ENCODE measurements around the gene PNKP.

PNKP gene

DNA sequence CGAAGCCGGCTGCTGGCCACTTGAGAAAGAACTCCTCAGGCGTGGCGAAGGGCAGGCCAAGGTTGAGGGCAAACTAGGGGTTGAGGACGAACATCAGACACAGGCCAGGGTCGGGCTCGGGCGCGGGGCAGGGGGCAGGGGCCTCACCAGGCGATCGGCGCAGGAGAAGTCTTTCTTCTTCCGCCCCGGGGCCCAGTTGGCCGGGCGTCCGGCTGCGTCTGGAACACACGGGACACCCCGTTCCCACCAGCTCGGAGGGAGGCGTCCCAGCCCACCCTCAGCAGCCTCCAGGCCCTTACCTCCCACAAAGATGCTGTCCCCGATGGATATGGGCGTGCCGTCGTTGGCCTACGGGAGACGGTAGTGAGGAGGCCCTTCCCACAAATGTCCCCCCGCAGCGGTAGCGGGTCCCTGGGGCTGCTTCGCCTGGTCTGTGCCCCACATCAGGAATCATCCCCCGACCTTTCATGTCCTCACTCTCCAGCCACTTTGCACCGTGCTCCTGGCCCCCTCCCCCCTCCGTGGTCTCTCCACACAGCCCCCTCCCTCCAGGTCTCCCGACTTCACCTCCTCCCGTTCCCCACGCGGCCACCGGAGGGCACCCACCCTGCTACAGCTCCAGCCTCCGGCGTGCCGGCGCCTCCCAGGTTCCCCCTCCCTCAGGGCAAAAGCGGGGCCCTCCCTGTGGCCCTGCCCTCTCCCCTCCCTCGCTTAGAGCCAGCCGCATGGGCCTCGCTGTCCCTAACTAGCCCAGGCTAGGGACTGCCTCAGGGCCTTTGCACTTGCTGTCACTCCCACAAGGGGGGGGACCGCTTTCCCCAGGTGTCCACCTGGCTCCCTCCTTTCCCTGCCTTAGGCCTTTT is 4.8 kb downstream of the PNKP start:
- peaks cover 11% of the 10 kb centered on the region for H3K36me3 Mint-ChIP-seq

DNA sequence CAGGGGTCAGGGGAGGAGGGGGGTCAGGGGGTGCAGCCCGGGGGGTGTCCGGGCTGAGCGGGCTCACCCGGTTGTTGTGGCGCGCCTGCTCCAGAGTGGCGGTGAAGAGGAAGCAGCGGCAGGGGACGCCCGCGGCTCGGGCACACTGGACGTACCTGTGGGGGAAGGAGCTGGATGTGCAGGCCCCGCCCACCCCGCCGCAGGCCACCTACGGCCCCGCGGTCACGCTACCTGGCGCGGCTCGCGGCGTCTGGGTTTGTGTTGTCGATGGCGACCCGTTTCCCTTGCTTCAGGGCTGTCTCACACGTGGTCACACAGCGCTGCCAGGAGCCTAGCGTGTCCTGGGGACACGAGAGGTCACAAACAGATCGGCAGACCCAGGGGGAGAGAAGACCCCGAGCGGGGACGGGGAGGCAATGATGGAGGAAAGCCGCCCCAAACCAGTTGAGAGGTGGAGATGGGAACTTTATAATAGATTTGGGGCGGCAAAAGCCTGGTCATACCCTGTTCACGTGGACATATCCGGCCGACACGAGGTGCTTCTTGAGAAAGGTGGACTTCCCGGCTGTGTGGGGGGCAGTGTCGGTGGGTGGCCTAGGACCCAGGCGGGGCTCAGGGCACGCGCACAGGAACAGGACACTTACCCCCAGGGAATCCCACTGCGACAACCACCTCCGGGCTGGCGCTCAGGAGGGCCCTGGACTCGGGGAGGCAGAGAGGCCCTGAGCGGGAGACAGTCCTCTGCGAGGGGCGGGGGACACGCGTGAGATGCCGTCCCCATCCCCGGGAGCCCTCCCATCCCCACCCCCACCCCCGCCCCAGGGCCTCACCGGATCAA is 5.6 kb downstream of the PNKP start:
- DNase-seq (ENCODE audit: low spot score in 2 of 2) (no peak), ATAC-seq (ENCODE audit: low read depth) (no peak)
- no peak overlapping the region for H3K27ac Mint-ChIP-seq
- peaks cover 11% of the 10 kb centered on the region for H3K36me3 Mint-ChIP-seq
- H3K4me3 Mint-ChIP-seq: no peak overlapping the region
- H3K9me3 Mint-ChIP-seq: no peaks in the 10 kb centered on the region
- peaks cover 15% of the 10 kb centered on the region for H3K4me1 Mint-ChIP-seq
- H3K27me3 Mint-ChIP-seq: no peaks in the 10 kb centered on the region

More for the DNA sequence above, 4.8 kb downstream of the PNKP start:
- Mint-ChIP-seq H3K27me3 (no peaks in the 10 kb centered on the region), H3K4me1 (peaks cover 18% of the 10 kb centered on the region), H3K4me3 (no peak overlapping the region), H3K27ac (no peak overlapping the region), H3K9me3 (no peaks in the 10 kb centered on the region)
- no peak for ATAC-seq (ENCODE audit: low read depth)
- no peak for DNase-seq (ENCODE audit: low spot score in 2 of 2)

DNA sequence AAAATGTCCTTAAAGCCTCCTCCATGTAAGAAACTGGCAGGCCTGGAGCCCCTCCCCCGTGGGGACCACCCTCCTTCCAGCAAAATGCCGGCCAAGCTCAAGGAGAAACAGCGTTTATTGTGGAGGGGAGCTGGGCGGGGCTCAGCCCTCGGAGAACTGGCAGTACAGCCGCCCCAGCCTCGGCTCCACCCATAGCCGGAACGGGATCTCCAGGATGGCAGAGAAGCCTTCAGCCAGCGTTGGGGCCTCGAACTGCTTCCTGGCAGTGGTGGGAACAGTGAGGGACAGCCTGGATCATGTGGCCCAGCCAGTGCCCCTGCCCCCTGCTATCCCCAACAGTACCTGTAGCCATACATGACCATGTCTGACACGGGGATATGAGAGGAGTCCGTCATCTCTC is 6.3 kb downstream of the PNKP start:
- Mint-ChIP-seq H3K36me3 (peaks cover 12% of the 10 kb centered on the region), H3K4me3 (no peak overlapping the region), H3K4me1 (peaks cover 9% of the 10 kb centered on the region), H3K27me3 (no peaks in the 10 kb centered on the region), H3K9me3 (no peaks in the 10 kb centered on the region), H3K27ac (no peak overlapping the region)
- no peak for ATAC-seq (ENCODE audit: low read depth)
- DNase-seq (ENCODE audit: low spot score in 2 of 2): no peak

DNA sequence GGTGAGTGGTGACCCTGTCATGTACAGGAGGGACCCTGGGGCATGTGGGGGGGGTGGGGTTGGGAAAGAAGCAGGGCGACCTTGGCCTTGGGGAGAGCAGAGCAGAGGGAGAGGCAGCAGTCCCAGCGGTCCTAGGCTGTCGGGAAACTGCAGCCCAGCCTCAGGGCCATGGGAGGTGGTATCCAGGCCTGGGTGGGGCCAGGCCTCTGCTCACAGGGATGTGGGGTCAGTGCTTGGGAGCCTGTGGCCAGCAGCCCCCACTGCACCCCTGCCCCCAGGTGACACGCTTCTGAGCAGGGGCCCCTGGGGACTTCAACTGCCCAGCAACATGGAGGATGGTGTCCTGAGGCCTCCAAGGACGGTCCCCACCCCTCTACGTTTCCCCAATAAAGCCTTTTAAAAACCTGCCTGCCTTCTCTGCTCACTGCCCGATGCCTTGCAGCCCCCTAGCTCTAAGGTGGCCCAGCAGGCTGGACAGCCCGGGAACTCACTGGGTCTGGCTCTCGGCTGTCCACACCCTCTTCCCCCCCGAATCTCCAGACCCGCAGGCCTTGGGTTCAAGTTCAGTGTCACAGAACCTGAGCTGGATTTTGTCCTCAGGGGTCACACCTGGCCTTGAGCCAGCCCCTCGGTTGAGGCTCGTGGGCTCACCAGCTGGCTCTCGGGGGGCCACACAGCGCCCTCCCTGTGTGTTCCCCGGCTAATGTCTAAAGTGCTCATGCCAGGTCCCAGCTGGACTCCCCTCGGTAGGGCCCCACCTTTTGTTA is 6.9 kb downstream of the PNKP start:
- no peak for ATAC-seq (ENCODE audit: low read depth)
- peaks cover 5% of the 10 kb centered on the region for H3K4me1 Mint-ChIP-seq
- H3K4me3 Mint-ChIP-seq: no peak overlapping the region
- no peaks in the 10 kb centered on the region for H3K9me3 Mint-ChIP-seq
- H3K36me3 Mint-ChIP-seq: peaks cover 13% of the 10 kb centered on the region
- no peak for DNase-seq (ENCODE audit: low spot score in 2 of 2)
- no peak overlapping the region for H3K27ac Mint-ChIP-seq
- no peaks in the 10 kb centered on the region for H3K27me3 Mint-ChIP-seq

DNA sequence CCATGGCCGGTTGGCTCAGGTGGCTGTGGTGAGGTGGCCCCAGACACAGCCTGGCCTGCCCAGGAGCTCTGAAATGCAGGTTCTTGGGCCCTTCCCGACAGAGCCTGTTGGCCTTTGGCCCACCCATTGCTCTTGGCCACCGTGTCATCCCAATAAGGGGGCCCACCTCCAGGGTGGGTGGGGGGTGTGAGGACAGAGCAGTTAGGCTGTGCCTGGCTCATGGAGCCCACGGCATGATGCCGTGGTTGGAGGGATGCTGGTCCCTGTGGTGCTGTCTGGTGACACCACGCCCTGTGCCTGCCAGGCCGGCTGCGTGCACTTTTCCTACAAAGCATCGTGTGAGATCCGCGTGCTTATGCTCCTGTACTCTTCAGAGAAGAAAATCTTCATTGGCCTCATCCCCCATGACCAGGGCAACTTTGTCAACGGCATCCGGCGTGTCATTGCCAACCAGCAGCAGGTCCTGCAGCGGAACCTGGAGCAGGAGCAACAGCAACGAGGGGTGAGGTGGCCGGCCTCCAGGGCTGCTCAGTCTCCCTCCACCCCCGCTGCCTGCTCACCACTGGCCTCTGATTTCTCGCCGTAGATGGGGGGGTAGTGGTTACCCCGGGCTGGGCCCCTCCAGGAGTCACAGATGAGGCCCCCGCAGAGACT is 7.6 kb downstream of the PNKP start:
- no peak overlapping the region for H3K27ac Mint-ChIP-seq
- H3K27me3 Mint-ChIP-seq: no peaks in the 10 kb centered on the region
- H3K36me3 Mint-ChIP-seq: peaks cover 12% of the 10 kb centered on the region
- DNase-seq (ENCODE audit: low spot score in 2 of 2) (no peak), ATAC-seq (ENCODE audit: low read depth) (peak; percentile 11)
- no peaks in the 10 kb centered on the region for H3K9me3 Mint-ChIP-seq
- H3K4me3 Mint-ChIP-seq: no peak overlapping the region
- H3K4me1 Mint-ChIP-seq: peaks cover 5% of the 10 kb centered on the region

DNA sequence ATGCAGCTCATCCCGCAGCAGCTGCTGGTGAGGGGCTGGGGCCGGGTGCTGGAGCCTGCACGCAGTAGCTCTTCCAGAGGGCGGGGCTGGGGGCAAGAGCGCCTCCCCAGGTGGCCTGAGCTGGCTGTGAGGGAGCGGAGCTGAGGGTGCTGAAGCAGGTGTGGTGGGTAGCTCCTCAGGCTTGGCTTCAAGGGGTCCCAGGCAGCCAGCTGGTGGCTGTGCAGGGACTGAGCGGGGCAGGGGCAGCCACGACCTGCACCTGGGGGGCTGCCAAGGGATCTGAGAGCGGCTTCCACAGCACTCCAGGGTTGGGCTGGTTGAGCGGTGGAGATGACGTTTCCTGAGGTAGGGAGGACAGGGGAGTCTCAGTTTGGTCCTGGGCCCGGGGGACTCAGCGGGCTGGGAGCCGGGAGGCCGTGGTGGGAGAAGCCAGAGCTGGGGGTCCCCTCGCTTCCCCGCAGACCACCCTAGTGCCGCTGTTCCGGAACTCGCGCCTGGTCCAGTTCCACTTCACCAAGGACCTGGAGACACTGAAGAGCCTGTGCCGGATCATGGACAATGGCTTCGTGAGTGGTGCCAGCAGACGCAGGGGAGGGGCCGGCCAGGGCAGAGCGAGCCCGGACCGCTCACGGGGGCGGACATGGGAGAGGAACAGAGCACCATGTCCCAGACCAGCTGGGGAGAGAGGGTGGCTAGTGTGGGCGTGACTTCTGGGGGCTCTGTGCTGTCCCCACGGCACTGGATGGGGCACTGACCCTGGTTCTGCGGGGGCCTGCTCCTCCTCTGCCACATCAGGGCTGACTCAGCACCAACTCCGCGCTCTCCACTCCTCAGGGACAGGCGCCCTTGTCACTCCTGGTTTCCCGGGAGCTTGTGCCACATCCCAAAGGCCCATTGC is 9.0 kb downstream of the PNKP start:
- Mint-ChIP-seq H3K36me3 (peaks cover 10% of the 10 kb centered on the region), H3K27ac (no peak overlapping the region), H3K9me3 (no peaks in the 10 kb centered on the region), H3K27me3 (no peaks in the 10 kb centered on the region), H3K4me3 (no peak overlapping the region), H3K4me1 (peaks cover 6% of the 10 kb centered on the region)
- DNase-seq (ENCODE audit: low spot score in 2 of 2) (no peak), ATAC-seq (ENCODE audit: low read depth) (no peak)

DNA sequence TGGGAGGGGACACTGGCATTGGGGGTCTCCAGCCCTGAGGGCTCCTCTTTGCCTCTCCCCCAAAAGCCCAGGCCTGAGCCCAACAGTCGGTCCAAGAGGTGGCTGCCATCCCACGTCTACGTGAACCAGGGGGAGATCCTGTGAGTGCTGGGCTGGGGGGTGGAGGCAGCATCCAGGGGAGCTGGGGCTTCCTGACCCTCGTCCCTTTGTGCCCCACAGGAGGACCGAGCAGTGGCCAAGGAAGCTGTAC is 9.6 kb downstream of the PNKP start:
- Mint-ChIP-seq H3K4me1 (peaks cover 3% of the 10 kb centered on the region), H3K36me3 (peaks cover 6% of the 10 kb centered on the region), H3K4me3 (no peak overlapping the region), H3K9me3 (no peaks in the 10 kb centered on the region), H3K27me3 (no peaks in the 10 kb centered on the region), H3K27ac (no peak overlapping the region)
- no peak for DNase-seq (ENCODE audit: low spot score in 2 of 2)
- no peak for ATAC-seq (ENCODE audit: low read depth)

DNA sequence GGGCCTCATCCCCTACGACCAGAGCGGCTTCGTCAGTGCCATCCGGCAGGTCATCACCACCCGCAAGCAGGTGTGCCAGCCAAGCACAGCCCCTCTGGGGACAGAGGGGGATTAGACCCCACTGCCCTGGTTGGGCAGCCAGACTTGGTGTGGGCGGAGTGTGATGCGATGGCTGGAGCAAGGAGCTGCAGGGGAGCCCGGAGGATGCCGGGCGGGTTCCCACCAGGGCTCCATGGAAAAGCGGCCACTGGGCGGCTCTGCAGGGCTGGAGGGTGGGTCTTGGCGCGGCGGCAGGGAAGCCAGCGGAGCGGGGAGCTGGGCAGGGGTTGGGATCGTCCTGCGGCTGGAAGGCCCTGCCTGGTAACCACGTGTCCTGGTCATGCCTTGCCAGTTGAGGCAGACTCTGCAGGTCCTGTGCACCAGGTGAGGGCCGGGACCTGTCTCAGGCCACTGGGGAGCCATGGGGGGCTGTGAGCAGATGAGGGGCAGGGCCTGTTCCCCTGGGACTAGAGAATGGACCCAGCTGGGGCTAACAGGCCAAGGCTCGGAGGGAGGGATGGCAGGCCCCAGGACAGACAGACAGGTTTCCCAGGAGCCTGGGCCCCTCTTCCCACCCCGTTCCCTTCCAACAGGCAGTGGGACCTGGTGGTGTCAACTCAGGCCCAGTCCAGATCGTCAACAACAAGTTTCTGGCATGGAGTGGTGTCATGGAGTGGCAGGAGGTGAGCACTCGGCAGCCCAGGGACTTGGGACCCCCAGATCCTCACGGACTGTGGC is 10.1 kb downstream of the PNKP start:
- H3K4me3 Mint-ChIP-seq: no peak overlapping the region
- H3K36me3 Mint-ChIP-seq: peaks cover 6% of the 10 kb centered on the region
- ATAC-seq (ENCODE audit: low read depth) (no peak), DNase-seq (ENCODE audit: low spot score in 2 of 2) (no peak)
- H3K9me3 Mint-ChIP-seq: no peaks in the 10 kb centered on the region
- peaks cover 9% of the 10 kb centered on the region for H3K4me1 Mint-ChIP-seq
- no peaks in the 10 kb centered on the region for H3K27me3 Mint-ChIP-seq
- H3K27ac Mint-ChIP-seq: no peak overlapping the region

DNA sequence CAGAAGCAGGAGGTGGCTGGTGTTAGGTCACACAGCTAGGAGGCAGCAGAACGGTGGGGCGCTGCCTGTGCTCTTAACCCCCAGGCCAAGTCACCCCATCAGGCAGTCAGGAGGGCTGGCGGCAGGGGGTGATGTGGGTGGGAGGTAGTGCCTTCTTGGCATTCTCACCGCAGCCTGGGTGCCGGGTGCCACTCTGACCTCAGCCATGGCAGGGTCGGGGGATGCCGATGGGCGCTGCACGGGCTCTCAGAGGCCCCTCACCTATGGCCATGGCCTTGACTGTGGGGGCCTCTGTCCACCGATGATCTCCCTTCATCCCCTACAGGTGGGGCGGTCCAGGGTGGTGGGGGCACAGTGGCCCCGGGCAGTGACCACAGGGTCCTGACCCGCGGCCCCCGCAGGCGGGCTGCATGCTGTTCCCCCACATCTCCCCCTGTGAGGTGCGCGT is 10.8 kb downstream of the PNKP start:
- Mint-ChIP-seq H3K4me1 (peaks cover 11% of the 10 kb centered on the region), H3K27me3 (no peaks in the 10 kb centered on the region), H3K4me3 (no peak overlapping the region), H3K36me3 (peaks cover 5% of the 10 kb centered on the region), H3K9me3 (no peaks in the 10 kb centered on the region), H3K27ac (peak overlapping the region; percentile 45)
- ATAC-seq (ENCODE audit: low read depth): no peak
- DNase-seq (ENCODE audit: low spot score in 2 of 2): no peak

DNA sequence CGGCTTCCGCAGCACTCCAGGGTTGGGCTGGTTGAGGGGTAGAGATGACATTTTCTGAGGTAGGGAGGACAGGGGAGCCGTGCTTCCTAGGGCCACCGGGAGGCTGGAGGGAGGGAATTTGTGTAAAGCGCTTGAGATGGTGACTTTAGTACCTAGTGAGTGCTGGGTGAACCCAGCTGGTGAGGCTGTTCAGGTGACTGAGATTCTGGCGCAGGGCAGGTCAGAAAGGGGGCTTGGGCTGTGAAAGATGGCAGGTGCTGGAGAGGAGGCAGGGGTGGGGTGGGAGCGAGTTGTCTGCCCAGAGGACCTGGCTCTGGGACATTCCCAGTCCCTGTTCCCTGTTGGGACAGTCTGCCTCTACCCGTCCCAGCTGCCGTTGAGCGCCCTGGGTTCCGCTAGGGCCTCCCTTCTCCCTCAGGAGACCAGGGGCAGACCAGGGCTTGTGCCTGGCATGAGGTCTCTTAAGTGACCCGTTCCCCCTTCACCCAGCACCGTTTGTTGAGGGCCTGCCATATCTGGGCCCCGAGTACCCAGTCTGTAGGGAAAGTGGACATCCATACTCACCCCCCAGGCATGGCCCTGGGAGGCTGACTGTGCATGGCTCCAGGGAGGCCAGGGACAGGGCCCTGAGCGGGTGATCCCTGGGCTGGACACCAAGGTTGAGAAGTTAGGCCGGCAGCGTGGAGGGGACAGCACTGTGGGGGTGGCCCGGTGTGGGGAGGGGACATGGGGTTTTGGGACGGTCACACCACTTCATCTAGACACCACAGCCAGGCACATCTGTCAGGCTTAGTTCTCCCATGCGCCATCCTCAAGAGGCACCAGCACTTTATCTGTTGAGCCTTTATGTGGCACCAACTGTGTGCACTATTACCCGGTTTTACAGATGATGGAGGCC is 11.5 kb downstream of the PNKP start:
- Mint-ChIP-seq H3K4me1 (peaks cover 11% of the 10 kb centered on the region), H3K27ac (peak overlapping the region; percentile 45), H3K27me3 (no peaks in the 10 kb centered on the region), H3K36me3 (peaks cover 2% of the 10 kb centered on the region), H3K4me3 (no peak overlapping the region), H3K9me3 (no peaks in the 10 kb centered on the region)
- DNase-seq (ENCODE audit: low spot score in 2 of 2) (no peak), ATAC-seq (ENCODE audit: low read depth) (no peak)

DNA sequence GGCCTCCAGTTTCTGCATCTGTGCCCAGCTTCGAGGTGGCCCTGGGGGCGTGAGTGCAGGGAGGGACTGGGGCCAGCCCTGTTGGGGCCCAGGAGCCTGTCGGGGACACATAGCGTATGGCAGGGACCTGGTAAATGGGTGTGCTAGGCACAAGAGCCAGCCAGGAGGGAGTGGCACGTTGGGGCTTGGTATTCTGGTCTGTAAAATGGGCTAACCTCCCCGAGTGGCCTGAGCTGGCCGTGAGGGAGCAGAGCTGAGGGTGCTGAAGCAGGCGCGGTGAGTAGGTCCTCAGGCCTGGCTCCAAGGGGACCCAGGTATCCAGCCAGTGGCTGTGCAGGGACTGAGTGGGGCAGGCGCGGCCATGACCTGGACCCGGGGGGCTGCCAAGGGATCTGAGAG is 12.1 kb downstream of the PNKP start:
- Mint-ChIP-seq H3K27me3 (no peaks in the 10 kb centered on the region), H3K9me3 (no peaks in the 10 kb centered on the region), H3K4me1 (peaks cover 12% of the 10 kb centered on the region), H3K36me3 (peaks cover 1% of the 10 kb centered on the region), H3K4me3 (no peak overlapping the region), H3K27ac (peak overlapping the region; percentile 45)
- DNase-seq (ENCODE audit: low spot score in 2 of 2) (no peak), ATAC-seq (ENCODE audit: low read depth) (no peak)

All from memory B cell (primary cell).